GM12865 (cell line): ENCODE results near the gene UHRF2.

Source experiments
- DNase-seq: peaks from one replicate; pipeline ENCODE4 v3.0.0; 2010; ENCODE audit warnings: low read depth
- H3K4me3 ChIP-seq: 2 replicates; pipeline ENCODE4 v1.5.1; 2011; ENCODE audit warnings: mild to moderate bottlenecking, low read depth, low read length, control low read depth
- TF ChIP-seq, protein P1 (sequence below): IDR thresholded peaks from 2 replicates; pipeline ENCODE4 v1.5.1; 2011; ENCODE audit warnings: low read length, control low read depth, low read depth, inconsistent platforms; ENCODE audit not compliant: insufficient read depth; ENCODE audit errors: missing control alignments

UHRF2 gene

DNA sequence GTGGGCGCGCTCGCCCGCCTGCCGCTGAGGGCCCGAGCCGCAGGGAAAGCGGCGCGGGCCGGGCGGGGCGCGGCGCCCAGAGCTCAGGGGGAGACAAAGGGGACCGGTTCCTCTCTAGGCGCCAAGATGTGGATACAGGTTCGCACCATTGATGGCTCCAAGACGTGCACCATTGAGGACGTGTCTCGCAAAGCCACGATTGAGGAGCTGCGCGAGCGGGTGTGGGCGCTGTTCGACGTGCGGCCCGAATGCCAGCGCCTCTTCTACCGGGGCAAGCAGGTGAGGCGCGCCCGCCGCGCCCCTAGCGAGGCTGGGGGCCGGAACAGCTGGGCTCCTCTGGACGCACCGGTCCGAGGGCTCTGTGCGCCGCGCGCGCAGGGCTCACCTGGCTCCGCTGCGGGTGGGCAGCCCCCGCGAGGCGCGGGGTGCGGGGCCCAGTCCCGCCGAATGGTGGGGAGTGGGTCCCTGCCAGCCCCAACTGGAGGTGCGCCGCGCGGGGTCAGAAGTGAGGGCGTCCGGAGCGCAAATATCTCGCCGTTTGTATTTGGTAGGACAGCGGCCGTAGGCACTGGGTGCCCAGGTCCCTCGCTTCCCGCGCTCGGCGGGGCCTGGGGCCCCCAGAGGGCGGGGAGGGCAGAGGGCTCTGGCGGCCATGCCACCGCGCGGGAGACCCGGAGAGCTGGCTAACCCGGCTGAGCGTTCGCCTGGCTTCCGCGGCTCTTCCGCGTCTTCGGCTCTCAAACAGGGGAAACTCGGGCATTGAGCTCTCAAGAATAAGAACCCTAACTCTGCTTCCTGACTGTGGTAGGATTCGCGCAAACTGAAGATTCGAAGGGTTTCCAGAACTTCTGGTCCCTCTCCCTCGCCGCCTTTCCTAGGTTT, 607 bp downstream of the UHRF2 start:
- H3K4me3 ChIP-seq = peak overlapping the region; percentile 74
- peak; percentile 50 for DNase-seq
- TF ChIP-seq, protein P1, sequence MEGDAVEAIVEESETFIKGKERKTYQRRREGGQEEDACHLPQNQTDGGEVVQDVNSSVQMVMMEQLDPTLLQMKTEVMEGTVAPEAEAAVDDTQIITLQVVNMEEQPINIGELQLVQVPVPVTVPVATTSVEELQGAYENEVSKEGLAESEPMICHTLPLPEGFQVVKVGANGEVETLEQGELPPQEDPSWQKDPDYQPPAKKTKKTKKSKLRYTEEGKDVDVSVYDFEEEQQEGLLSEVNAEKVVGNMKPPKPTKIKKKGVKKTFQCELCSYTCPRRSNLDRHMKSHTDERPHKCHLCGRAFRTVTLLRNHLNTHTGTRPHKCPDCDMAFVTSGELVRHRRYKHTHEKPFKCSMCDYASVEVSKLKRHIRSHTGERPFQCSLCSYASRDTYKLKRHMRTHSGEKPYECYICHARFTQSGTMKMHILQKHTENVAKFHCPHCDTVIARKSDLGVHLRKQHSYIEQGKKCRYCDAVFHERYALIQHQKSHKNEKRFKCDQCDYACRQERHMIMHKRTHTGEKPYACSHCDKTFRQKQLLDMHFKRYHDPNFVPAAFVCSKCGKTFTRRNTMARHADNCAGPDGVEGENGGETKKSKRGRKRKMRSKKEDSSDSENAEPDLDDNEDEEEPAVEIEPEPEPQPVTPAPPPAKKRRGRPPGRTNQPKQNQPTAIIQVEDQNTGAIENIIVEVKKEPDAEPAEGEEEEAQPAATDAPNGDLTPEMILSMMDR = peak; percentile 0

DNA sequence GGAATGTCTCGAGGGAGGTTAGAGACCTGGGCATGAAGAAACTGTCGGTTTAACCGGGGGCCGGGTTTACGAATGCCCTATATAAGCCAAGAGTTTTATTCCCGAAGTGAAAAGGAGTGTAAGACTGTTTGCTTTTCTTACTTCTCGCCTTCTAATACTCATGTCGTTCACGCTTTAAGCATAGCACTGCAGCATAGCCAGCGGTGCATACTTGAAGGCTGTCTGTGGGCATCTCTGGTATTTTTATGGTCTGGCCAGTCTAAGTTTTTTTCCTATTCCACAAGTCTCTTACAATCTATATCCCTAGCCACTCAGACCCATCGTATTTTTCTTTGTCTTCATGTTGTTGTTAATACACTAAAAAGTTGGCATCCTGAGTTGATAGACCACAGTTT, 1.2 kb downstream of the UHRF2 start:
- H3K4me3 ChIP-seq = peak overlapping the region; percentile 74
- peak; percentile 35 for DNase-seq
- TF ChIP-seq, protein P1 = no peak

DNA sequence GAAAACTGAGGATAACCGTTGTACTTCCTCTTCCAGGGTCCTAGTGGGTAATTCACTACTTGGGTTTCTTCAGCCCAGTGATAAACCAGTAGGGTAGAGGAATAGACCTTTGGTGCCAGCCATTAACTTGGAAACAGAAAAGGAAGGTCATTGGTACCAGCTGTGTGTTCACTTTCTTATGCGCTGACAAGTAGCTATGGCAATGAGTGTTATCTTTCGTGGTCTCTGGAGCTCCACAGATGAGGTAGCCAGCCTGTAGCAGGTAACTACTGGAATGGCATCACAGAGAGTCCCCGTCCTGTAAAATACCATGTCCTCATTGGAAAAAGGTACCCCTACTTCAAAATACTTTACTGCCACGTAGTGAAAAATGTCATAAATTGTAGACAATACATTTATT, 2.3 kb downstream of the UHRF2 start:
- TF ChIP-seq, protein P1 = no peak
- H3K4me3 ChIP-seq = peak overlapping the region; percentile 74
- peak; percentile 60 for DNase-seq

DNA sequence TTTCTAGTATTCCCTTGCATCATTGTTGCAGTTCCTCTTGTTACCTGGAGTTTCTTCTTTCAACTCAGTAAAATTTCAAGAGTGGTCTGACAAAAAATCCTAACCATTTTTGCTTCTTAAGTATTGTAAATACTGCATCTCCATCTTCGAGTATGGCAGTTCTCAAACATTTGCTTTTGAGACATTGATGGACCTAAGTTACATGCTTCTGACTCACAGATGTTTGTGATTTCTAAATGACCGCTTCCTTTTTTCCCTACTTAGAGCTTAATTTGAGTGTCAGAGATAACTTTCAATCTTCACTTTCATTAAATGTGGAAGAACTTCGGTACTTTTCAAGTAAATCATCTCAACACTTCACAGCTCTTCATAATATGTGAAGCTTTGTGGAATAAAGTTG, 4.2 kb downstream of the UHRF2 start:
- TF ChIP-seq, protein P1 = no peak
- H3K4me3 ChIP-seq = peak overlapping the region; percentile 57
- DNase-seq = peak; percentile 52

DNA sequence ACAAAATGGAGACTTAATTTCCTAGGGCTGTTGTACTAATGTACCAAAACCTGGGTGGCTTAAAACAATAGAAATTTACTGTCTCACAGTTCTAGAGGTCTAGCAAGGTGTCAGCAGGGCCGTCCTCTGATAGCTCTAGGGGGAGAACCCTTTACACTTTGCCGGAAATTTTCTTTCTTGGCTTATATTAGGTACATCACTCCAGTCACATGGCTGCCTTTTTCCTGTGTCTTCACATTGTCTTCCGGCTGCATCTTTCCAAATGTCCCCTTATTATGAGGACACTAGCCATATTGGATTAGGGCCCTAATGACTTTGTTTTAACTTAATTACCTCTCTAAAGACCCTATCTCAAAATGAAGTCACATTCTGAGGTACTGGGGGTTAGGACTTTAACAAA, 5.8 kb downstream of the UHRF2 start:
- peak overlapping the region; percentile 57 for H3K4me3 ChIP-seq
- peak; percentile 64 for DNase-seq
- TF ChIP-seq, protein P1 = no peak

DNA sequence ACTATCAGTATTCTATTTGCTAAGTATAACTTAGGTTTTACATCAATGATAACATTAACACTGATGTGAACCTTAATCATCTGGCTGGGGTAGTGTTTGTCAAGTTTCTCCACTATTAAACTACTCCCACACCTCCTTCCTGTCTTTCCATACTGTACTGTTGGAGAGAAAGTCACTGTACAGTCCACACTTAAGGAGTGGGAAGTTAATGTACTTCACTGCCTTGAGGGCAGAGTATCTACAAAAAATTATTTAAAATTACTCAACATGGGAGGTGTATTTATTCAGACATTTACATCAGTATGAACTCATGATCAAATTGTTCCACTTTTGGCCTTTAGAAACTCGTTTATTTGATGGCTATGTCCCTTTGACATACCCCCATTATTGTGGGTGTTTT, 11.9 kb downstream of the UHRF2 start:
- TF ChIP-seq, protein P1 = no peak
- no peak overlapping the region for H3K4me3 ChIP-seq

More for the DNA sequence above, 11.9 kb downstream of the UHRF2 start:
- no peak for DNase-seq
